Activated T-helper 2 cell treated with anti-CD3 and anti-CD28 coated beads, Interferon-gamma antibody, Interleukin-2, Interleukin-4, amounts not matched to agents 10 μg/mL and 5 μg/mL and 100 μg/mL, durations not matched to agents 14 hours and 24 hours and 36 hours (primary cell): Measurements from ENCODE around the gene OTOS. TPM values are rescaled to one million over a fixed set of nuclear protein-coding genes. Genes with fewer than 3 reads are reported as not detected.

Experiments
- DNase-seq: peaks from one replicate; pipeline ENCODE4 v3.0.0; 2021; ENCODE audit warnings: low spot score
- H3K27ac Mint-ChIP-seq: one replicate; pipeline ENCODE4 v1.8.0; 2021; ENCODE audit warnings: mixed read lengths
- H3K27me3 Mint-ChIP-seq: one replicate; pipeline ENCODE4 v1.8.0; 2021; ENCODE audit warnings: low read depth, mixed read lengths
- H3K36me3 Mint-ChIP-seq: one replicate; pipeline ENCODE4 v1.8.0; 2021; ENCODE audit warnings: low read depth, mixed read lengths
- H3K4me1 Mint-ChIP-seq: one replicate; pipeline ENCODE4 v1.8.0; 2021; ENCODE audit warnings: low read depth, mixed read lengths
- H3K4me3 Mint-ChIP-seq: one replicate; pipeline ENCODE4 v1.8.0; 2021; ENCODE audit warnings: low read depth, mild to moderate bottlenecking, moderate library complexity, mixed read lengths
- H3K9me3 Mint-ChIP-seq: one replicate; pipeline ENCODE4 v1.8.0; 2021; ENCODE audit warnings: mixed read lengths
- intact Hi-C: fragments of 100-400 bp; cut with micrococcal nuclease; formaldehyde crosslinking; loops from one replicate; pipeline ENCODE4 v1.15.1; 2023
- total RNA-seq: library from RNA; stranded (reverse); gene quantifications from 2 replicates; pipeline ENCODE4 v1.2.3, GENCODE V29; 2022

OTOS gene
- total RNA-seq, 1 donor from 2014 or later = not detected

GRCh38 chr2:240174496-240174895, 34.0 kb upstream of the OTOS start:
- intact Hi-C loops = no loop called here
- DNase-seq = no peak
- Mint-ChIP-seq H3K4me1 (no peaks in the 10 kb centered on the region), H3K9me3 (no peaks in the 10 kb centered on the region), H3K4me3 (no peak overlapping the region), H3K27me3 (peaks cover 20% of the 10 kb centered on the region), H3K36me3 (no peaks in the 10 kb centered on the region), H3K27ac (no peak overlapping the region)

- H3K9me3 Mint-ChIP-seq = no peaks in the 10 kb centered on the region
- no peak overlapping the region for H3K4me3 Mint-ChIP-seq
- peaks cover 12% of the 10 kb centered on the region for H3K27me3 Mint-ChIP-seq
- DNase-seq = no peak
- H3K27ac Mint-ChIP-seq = no peak overlapping the region
- no peaks in the 10 kb centered on the region for H3K4me1 Mint-ChIP-seq
- no peaks in the 10 kb centered on the region for H3K36me3 Mint-ChIP-seq
- intact Hi-C loops = no loop called here
Observed at GRCh38 chr2:240172071-240172895, 31.8 kb upstream of the OTOS start.

- intact Hi-C loops = no loop called here
- no peak for DNase-seq
- Mint-ChIP-seq H3K9me3 (no peaks in the 10 kb centered on the region), H3K4me1 (no peaks in the 10 kb centered on the region), H3K36me3 (no peaks in the 10 kb centered on the region), H3K27me3 (peaks cover 6% of the 10 kb centered on the region), H3K27ac (no peak overlapping the region), H3K4me3 (no peak overlapping the region)
Observed at GRCh38 chr2:240170883-240171282, 30.4 kb upstream of the OTOS start.

GRCh38 chr2:240170354-240170735, 29.9 kb upstream of the OTOS start:
- Mint-ChIP-seq H3K27me3 (peaks cover 2% of the 10 kb centered on the region), H3K4me1 (no peaks in the 10 kb centered on the region), H3K36me3 (no peaks in the 10 kb centered on the region), H3K27ac (no peak overlapping the region), H3K4me3 (no peak overlapping the region), H3K9me3 (no peaks in the 10 kb centered on the region)
- DNase-seq = no peak
- intact Hi-C loops = no loop called here

- intact Hi-C loops = no loop called here
- H3K4me3 Mint-ChIP-seq = no peak overlapping the region
- DNase-seq = no peak
- H3K4me1 Mint-ChIP-seq = no peaks in the 10 kb centered on the region
- H3K27ac Mint-ChIP-seq = no peak overlapping the region
- no peaks in the 10 kb centered on the region for H3K27me3 Mint-ChIP-seq
- no peaks in the 10 kb centered on the region for H3K9me3 Mint-ChIP-seq
- no peaks in the 10 kb centered on the region for H3K36me3 Mint-ChIP-seq
Observed at GRCh38 chr2:240169486-240170353, 29.3 kb upstream of the OTOS start.

- Mint-ChIP-seq H3K27me3 (no peaks in the 10 kb centered on the region), H3K4me1 (no peaks in the 10 kb centered on the region), H3K4me3 (no peak overlapping the region), H3K9me3 (peaks cover 6% of the 10 kb centered on the region), H3K36me3 (no peaks in the 10 kb centered on the region), H3K27ac (no peak overlapping the region)
- intact Hi-C loops = no loop called here
- DNase-seq = no peak
Observed at GRCh38 chr2:240168546-240169361, 28.3 kb upstream of the OTOS start.

- Mint-ChIP-seq H3K36me3 (no peaks in the 10 kb centered on the region), H3K27ac (no peak overlapping the region), H3K27me3 (no peaks in the 10 kb centered on the region), H3K4me1 (no peaks in the 10 kb centered on the region), H3K4me3 (no peak overlapping the region), H3K9me3 (peaks cover 6% of the 10 kb centered on the region)
- intact Hi-C loops = no loop called here
- DNase-seq = no peak
Observed at GRCh38 chr2:240168041-240168440, 27.6 kb upstream of the OTOS start.

- Mint-ChIP-seq H3K27ac (no peak overlapping the region), H3K9me3 (peaks cover 6% of the 10 kb centered on the region), H3K27me3 (no peaks in the 10 kb centered on the region), H3K36me3 (no peaks in the 10 kb centered on the region), H3K4me1 (no peaks in the 10 kb centered on the region), H3K4me3 (no peak overlapping the region)
- DNase-seq = no peak
- intact Hi-C loops = no loop called here
Observed at GRCh38 chr2:240167588-240167880, 27.1 kb upstream of the OTOS start.

GRCh38 chr2:240166761-240167587, 26.5 kb upstream of the OTOS start:
- Mint-ChIP-seq H3K4me1 (no peaks in the 10 kb centered on the region), H3K27me3 (no peaks in the 10 kb centered on the region), H3K9me3 (peaks cover 6% of the 10 kb centered on the region), H3K36me3 (no peaks in the 10 kb centered on the region), H3K4me3 (no peak overlapping the region), H3K27ac (no peak overlapping the region)
- DNase-seq = no peak
- intact Hi-C loops = no loop called here

- Mint-ChIP-seq H3K27me3 (no peaks in the 10 kb centered on the region), H3K4me1 (no peaks in the 10 kb centered on the region), H3K4me3 (no peak overlapping the region), H3K36me3 (no peaks in the 10 kb centered on the region), H3K27ac (no peak overlapping the region), H3K9me3 (peaks cover 6% of the 10 kb centered on the region)
- DNase-seq = no peak
- intact Hi-C loops = no loop called here
Observed at GRCh38 chr2:240166191-240166590, 25.7 kb upstream of the OTOS start.

GRCh38 chr2:240165661-240166060, 25.2 kb upstream of the OTOS start:
- H3K27ac Mint-ChIP-seq = no peak overlapping the region
- intact Hi-C loops = no loop called here

GRCh38 chr2:240165034-240165433, 24.6 kb upstream of the OTOS start:
- no peak for DNase-seq
- Mint-ChIP-seq H3K9me3 (peaks cover 6% of the 10 kb centered on the region), H3K27me3 (no peaks in the 10 kb centered on the region), H3K27ac (no peak overlapping the region), H3K36me3 (no peaks in the 10 kb centered on the region), H3K4me1 (no peaks in the 10 kb centered on the region), H3K4me3 (no peak overlapping the region)
- intact Hi-C loops = no loop called here

More at GRCh38 chr2:240165661-240166060, 25.2 kb upstream of the OTOS start:
- H3K36me3 Mint-ChIP-seq = no peaks in the 10 kb centered on the region
- peaks cover 6% of the 10 kb centered on the region for H3K9me3 Mint-ChIP-seq
- DNase-seq = no peak
- no peaks in the 10 kb centered on the region for H3K4me1 Mint-ChIP-seq
- H3K4me3 Mint-ChIP-seq = no peak overlapping the region
- H3K27me3 Mint-ChIP-seq = no peaks in the 10 kb centered on the region
